HG02852 (cell line): ENCODE measurements around the gene D2HGDH.
"Not testable (repeated sequence)": the region's sequence is repeated elsewhere in the genome, so short reads cannot be mapped to it uniquely, and the experiment has no call there.

ENCODE experiments used
- ATAC-seq: cut with Tn5 transposase; IDR thresholded peaks from one replicate; pipeline ENCODE4 v1.9.1; 2021; ENCODE audit warnings: mild to moderate bottlenecking, moderate library complexity; ENCODE audit not compliant: unreplicated experiment

The D2HGDH gene

GRCh38 chr2:241788572-241788971 is 54.1 kb downstream of the D2HGDH start:
- ATAC-seq, result no peak

DNA sequence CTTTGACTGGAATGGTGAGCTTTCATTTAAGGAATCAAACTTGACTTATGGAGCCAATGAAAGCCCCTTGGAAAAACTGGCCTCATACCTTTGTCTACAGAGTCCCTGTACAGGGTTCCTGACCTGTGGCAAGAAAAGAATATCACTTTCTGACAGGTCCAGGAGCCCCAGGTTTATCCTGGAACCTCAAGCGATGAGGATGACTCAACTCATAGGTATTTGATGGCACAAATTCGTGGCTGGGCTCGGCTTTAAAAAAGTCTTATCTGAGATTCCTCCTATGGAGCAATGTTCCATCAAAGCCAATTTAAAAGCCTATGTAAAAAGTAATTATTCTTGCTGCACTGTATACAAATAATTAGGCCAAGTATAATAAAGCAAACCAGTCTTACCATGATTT is 57.0 kb downstream of the D2HGDH start:
- not testable (repeated sequence) for ATAC-seq

GRCh38 chr2:241793385-241793784 is 59.0 kb downstream of the D2HGDH start:
- no peak for ATAC-seq

DNA sequence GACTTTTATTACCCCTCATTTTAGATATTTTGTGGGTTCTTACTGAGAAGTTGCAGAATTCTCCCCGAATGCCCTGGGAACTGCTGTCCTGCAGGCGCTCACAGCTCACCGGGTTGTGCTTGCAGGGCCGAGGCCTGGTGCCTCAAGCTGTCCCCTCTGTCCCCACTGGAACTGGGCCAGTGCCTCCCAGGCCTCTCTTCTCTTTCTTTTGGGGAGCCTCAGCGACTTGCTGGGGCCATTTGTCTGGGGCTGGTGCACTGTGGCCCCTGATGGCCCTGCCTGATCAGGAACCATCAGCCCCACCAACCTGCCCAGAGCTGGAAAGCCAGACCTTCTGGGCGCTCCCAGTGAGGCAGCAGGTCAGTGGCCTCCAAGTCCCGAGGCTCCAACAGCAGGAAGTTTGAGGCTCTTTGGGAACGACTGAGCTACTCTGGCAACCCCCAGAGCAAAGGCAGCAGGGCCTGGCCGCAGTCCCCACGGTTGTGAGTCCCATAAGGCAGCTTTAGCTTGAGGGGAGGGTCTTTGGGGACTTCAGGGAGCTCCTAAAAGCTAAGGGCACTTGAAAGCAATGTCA is 59.9 kb downstream of the D2HGDH start:
- no peak for ATAC-seq

- ATAC-seq, result no peak
Observed at GRCh38 chr2:241795021-241795999, 60.9 kb downstream of the D2HGDH start.

GRCh38 chr2:241796209-241796608 is 61.8 kb downstream of the D2HGDH start:
- ATAC-seq, result no peak

GRCh38 chr2:241796610-241797138 is 62.2 kb downstream of the D2HGDH start:
- no peak for ATAC-seq

- ATAC-seq, result no peak
Observed at GRCh38 chr2:241797441-241798080, 63.1 kb downstream of the D2HGDH start.

- ATAC-seq, result no peak
Observed at GRCh38 chr2:241798081-241798630, 63.7 kb downstream of the D2HGDH start.

GRCh38 chr2:241798631-241799521 is 64.4 kb downstream of the D2HGDH start:
- ATAC-seq, result no peak

DNA sequence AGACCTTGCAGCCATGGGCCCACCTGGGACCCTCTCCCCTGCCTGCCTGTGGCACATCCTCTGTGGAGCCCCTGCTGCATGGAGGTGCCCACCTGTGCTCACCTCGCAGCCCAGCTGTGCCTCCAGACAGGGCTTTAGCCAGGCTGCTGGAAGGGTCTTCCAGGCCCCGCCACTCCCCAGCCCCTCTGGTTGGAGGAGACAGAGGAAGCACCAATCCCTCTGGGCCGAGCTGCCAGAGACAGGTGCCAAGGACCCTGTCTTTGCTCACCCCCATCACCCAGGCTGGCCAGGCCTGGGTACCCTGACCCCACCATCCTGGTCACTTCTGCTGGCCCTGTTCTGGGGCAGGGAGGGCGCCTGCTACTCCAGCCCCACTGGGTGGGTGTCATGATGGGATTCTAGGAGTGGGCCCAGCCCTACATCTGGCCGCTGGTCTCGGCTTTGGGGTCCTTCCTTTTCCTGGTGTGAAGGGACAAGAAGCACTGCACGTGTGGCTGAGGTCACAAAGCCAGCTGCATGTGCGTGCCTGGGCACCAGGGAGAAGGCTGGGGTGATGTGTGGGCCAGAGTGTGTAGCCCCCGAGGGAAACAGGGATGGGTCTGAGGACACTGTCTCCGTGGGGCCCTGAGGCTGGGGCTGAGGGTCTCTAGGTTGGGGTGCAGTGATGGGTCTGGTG is 65.2 kb downstream of the D2HGDH start:
- no peak for ATAC-seq

DNA sequence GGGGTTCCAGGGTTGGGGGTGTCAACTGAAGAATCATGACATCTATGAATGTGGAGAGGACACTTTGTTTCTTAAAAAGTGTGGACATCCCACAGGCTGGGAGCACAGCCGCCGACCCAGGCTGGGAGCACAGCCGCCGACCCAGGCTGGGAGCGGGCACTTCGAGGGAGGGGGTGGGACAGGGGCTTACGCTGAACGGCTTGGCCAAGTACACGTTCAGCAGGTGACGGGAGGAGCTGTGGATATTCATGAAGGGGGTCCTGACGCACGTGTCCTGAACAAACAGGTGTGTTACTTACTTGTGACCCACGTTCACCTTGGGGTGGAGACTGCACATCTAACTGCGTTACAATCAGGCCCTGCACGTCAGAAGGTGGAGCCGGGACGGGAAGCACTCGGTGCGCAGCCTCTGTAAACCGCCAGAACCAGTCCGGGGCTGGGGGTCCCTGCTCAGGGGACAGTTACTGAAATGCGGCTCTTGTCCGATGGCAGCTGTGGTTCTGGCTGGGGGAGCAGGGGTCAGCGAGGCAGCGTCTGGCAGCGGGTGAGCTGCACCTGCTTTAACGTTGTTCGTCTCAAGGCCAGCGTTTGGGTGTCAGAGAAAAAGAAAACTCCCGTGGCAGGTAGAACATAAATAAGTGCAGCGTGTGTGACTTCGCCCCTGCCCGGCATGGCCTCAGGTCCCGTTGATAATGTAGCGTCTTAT is 65.9 kb downstream of the D2HGDH start:
- not testable (repeated sequence) for ATAC-seq

GRCh38 chr2:241801611-241802420 is 67.4 kb downstream of the D2HGDH start:
- no peak for ATAC-seq

DNA sequence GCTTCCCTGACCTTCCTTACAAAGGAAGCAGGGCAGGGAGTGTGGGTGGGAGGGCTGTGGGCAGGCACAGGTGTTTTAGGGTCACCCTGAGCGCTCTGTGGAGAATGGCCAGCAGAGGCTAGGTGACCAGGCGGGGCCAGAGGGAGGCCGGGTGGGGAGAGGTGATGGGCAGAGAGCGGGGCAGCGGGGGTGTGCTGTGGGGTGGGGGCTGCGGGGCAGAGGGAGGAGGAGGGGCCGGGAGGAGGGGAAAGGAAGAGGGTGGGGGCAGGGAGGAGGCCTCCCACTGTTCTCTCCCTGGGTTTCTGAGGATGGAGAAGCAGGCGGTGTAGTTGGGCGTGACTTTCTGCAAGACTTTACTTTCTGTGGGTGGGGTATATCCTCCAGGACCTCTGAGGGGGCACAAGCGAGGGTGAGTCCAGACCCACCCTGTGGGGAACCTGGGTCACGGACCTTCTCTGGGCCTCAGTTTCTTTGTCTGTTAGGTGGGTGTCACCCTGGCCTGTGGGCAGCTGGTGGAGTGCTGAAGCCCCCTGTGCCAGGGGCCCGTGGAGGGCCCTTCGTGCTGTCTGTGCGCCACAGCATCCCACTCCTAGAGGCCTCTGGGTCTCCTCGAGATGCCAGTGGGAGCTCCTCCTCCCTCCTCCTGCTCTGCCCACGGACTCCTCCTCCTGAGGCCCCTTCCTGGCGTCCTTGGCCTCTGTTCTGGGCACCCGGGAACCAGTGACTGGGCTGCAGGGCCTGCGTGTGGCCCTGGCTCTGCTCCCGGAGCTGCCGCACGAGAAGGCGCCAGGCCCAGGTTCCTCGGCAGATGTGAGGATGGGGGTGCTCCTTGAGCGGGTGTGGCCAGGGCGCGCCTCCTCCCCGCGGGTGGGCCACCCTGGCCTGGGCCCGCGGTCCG is 68.2 kb downstream of the D2HGDH start:
- ATAC-seq, result no peak

- peak; percentile 54 for ATAC-seq
Observed at GRCh38 chr2:241803387-241804325, 69.2 kb downstream of the D2HGDH start.
